ENCODE measurements around the gene AFF2.

AFF2 gene

DNA sequence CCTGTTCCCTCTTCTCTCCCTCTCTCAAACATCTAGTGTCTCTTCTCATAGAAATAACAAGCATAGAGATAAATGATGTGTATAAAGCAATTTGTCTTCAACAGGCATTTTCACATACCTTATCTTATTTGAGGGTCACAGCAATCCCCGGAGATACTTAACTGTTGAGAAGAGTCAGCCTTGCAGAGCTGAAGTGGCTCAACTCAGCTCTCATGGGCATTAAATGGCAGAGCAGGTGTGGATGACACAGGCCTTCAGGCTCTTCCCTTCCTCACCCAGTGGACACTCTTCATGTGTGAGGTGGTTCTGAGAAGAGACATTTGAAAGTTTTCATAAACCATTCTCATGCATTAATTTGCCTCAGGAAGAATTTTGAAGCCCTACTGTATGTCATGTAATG lies 134.2 kb downstream of the AFF2 start:
- Histone ChIP-seq H3K27ac (no peak overlapping the region), H3K27me3 (replicated peaks) (no peaks in the 10 kb centered on the region), H3K36me3 (replicated peaks) (no peaks in the 10 kb centered on the region), H3K4me3 (ENCODE audit: low read depth, low read length) (no peak overlapping the region)
- TF ChIP-seq, protein P1, sequence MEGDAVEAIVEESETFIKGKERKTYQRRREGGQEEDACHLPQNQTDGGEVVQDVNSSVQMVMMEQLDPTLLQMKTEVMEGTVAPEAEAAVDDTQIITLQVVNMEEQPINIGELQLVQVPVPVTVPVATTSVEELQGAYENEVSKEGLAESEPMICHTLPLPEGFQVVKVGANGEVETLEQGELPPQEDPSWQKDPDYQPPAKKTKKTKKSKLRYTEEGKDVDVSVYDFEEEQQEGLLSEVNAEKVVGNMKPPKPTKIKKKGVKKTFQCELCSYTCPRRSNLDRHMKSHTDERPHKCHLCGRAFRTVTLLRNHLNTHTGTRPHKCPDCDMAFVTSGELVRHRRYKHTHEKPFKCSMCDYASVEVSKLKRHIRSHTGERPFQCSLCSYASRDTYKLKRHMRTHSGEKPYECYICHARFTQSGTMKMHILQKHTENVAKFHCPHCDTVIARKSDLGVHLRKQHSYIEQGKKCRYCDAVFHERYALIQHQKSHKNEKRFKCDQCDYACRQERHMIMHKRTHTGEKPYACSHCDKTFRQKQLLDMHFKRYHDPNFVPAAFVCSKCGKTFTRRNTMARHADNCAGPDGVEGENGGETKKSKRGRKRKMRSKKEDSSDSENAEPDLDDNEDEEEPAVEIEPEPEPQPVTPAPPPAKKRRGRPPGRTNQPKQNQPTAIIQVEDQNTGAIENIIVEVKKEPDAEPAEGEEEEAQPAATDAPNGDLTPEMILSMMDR (IDR thresholded peaks at IDR 0.05; ENCODE audit: low read depth, low read length, missing control alignments) = no peak
- in situ Hi-C loops (cut with HindIII; ENCODE audit: low pct_ligation_motif_present, low sequenced_read_pairs) = no loop called here
- no peak for DNase-seq

DNA sequence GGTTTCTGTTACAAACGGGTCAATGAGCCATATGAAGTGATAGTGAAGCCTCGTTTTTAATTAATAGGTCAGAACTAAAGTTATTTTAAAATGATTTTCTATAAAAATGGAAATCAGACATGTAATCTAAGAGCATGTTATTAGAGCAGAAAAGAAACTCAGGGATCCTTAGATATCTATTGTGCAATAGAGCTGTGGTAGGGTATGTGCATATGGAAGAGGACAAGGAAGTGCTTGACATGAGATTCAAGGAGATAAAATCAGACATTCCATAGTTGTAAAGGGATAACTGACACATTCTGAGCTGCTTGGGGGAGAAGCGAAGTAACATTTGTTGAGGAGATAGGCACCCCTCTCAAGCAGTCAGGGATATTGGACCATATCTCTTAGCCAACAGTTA lies 143.0 kb downstream of the AFF2 start:
- Histone ChIP-seq H3K27me3 (replicated peaks) (no peaks in the 10 kb centered on the region), H3K36me3 (replicated peaks) (no peaks in the 10 kb centered on the region), H3K27ac (no peak overlapping the region), H3K4me3 (ENCODE audit: low read depth, low read length) (no peak overlapping the region)
- no peak for DNase-seq
- in situ Hi-C loops (cut with HindIII; ENCODE audit: low pct_ligation_motif_present, low sequenced_read_pairs) = no loop called here
- TF ChIP-seq, protein P1 (IDR thresholded peaks at IDR 0.05; ENCODE audit: low read depth, low read length, missing control alignments) = no peak

DNA sequence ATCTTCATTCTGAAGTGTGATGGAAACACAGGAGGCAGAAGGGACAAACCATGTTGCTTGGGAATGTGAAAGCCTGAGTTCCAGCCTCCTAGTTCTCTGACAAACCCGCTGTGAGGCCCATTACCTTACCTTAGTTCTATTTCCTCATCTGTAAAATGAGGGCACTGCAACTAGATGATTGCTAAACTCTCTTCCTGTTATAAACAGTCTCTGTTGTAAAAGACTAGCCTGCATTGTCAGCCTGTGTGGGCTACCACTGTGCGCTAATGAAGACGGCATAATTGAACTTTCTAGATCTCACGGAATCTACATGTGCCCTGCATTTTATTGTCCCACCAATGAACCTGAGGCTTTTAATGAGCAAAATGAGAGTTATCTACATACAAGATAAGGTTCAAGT lies 147.2 kb downstream of the AFF2 start:
- H3K27ac ChIP-seq = no peak overlapping the region
- H3K27me3 ChIP-seq (replicated peaks) = no peaks in the 10 kb centered on the region
- DNase-seq = no peak
- H3K4me3 ChIP-seq (ENCODE audit: low read depth, low read length) = no peak overlapping the region
- no peaks in the 10 kb centered on the region for H3K36me3 ChIP-seq (replicated peaks)
- in situ Hi-C loops (cut with HindIII; ENCODE audit: low pct_ligation_motif_present, low sequenced_read_pairs) = no loop called here
- TF ChIP-seq, protein P1 (IDR thresholded peaks at IDR 0.05; ENCODE audit: low read depth, low read length, missing control alignments) = no peak

DNA sequence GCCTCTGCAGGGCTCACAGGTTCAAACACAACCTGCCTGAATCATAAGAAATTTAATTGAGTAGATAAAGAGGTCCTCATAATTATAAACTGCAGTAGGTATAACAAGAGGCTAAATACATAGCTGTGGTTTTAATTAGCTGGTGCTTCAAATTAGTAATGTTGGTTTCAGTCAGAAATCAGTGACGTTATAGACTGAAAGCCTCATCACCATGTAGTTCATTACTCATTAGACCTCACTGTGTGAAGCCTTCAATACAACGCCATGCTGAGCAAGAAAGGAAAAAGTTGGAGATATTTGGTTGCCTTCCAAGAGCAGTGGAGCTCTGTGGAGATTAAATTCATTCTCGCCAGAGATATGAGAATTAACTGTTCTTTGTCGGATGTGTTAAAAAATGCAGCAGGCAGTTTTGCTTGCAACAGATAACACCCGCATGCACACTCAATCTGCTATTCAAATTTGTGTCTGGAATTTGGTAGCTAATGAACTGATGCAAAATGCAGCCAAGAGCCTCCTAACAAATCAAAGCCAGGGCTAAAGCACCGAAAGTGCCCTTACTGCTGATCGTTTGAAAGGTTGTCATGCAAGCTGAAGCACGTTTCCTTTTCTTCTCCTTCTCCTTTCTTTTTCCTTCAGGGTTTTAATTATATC lies 148.9 kb downstream of the AFF2 start:
- Histone ChIP-seq H3K4me3 (ENCODE audit: low read depth, low read length) (no peak overlapping the region), H3K36me3 (replicated peaks) (no peaks in the 10 kb centered on the region), H3K27ac (no peak overlapping the region), H3K27me3 (replicated peaks) (no peaks in the 10 kb centered on the region)
- no peak for DNase-seq
- TF ChIP-seq, protein P1 (IDR thresholded peaks at IDR 0.05; ENCODE audit: low read depth, low read length, missing control alignments) = no peak
- in situ Hi-C loops (cut with HindIII; ENCODE audit: low pct_ligation_motif_present, low sequenced_read_pairs) = no loop called here

DNA sequence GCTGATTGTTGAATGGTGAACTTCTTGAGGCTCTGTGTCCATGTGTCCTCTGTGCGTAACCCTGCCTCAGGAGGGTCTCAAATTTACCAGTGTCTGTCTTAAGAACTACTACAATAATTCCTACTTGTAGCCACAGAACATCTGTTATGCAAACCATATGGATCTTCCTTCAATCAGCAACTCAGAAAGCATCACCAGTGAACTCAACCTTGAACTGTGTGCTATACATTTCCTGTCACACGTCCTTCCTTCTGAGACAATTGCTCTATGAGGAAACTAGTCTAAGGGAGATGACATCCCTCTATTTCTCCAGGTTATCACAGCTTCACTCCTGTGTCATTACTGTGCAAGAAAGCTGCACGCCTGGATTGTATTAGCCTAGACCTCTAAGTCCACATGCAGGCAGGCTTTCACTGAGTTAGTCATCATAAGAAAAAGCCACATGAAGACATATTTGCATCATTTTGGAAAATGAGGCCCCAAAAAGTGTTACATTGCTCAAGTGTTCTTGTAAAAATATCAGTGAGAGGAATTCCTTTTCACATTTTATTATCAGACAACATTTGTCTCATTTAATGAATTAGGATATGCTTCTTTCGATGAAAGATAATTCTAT lies 157.8 kb downstream of the AFF2 start:
- Histone ChIP-seq H3K27ac (no peak overlapping the region), H3K4me3 (ENCODE audit: low read depth, low read length) (no peak overlapping the region), H3K36me3 (replicated peaks) (no peaks in the 10 kb centered on the region), H3K27me3 (replicated peaks) (no peaks in the 10 kb centered on the region)
- no peak for DNase-seq
- TF ChIP-seq, protein P1 (IDR thresholded peaks at IDR 0.05; ENCODE audit: low read depth, low read length, missing control alignments) = no peak
- in situ Hi-C loops (cut with HindIII; ENCODE audit: low pct_ligation_motif_present, low sequenced_read_pairs) = no loop called here

DNA sequence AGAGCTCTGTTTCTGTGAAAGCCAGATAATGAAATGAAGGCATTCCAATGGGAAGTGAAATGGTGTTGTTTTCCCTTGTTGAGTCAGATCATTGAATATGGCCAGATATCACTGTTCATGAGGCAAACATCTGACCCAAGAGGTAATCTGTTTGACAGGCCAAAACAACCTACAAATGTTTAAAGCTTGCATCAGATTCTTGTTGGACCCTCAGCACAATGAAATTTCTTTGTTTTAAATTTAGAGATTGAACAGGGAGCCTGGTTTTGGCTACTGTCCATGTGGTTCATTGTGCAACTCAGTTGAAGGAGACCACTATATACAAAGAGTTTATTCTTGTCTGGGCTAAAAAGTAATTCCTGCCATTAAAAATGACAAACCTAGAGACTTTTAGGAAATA lies 159.1 kb downstream of the AFF2 start:
- DNase-seq = no peak
- H3K27ac ChIP-seq = no peak overlapping the region
- H3K36me3 ChIP-seq (replicated peaks) = no peaks in the 10 kb centered on the region
- H3K4me3 ChIP-seq (ENCODE audit: low read depth, low read length) = no peak overlapping the region
- TF ChIP-seq, protein P1 (IDR thresholded peaks at IDR 0.05; ENCODE audit: low read depth, low read length, missing control alignments) = no peak
- in situ Hi-C loops (cut with HindIII; ENCODE audit: low pct_ligation_motif_present, low sequenced_read_pairs) = no loop called here
- H3K27me3 ChIP-seq (replicated peaks) = no peaks in the 10 kb centered on the region
